Kidney epithelial cell (primary cell): ENCODE data around the gene FLNC. TPM values are rescaled to one million over a fixed set of nuclear protein-coding genes. Genes with fewer than 3 reads are reported as not detected.

Source experiments
- DNase-seq: peaks from one replicate; pipeline ENCODE4 v3.0.0-alpha.2; 2010; ENCODE audit warnings: low read depth
- H3K27me3 ChIP-seq: 2 replicates; pipeline ENCODE4 v1.6.0; 2011; ENCODE audit warnings: low read length; ENCODE audit not compliant: control insufficient read depth, insufficient read depth
- H3K36me3 ChIP-seq: 2 replicates; pipeline ENCODE4 v1.5.1; 2011; ENCODE audit warnings: low read length; ENCODE audit not compliant: control insufficient read depth, insufficient read depth
- H3K4me3 ChIP-seq: 2 replicates; pipeline ENCODE4 v1.5.1; 2011; ENCODE audit warnings: low read depth, mild to moderate bottlenecking, control low read depth, low read length
- total RNA-seq: library from RNA; depleted of rRNA; stranded (reverse); fragments of >200 nt; gene quantifications from 2 replicates; pipeline ENCODE4 v1.2.3, GENCODE V29; 2015
- TF ChIP-seq, protein P1 (sequence below): IDR thresholded peaks from 2 replicates; pipeline ENCODE4 v1.5.1; 2011; ENCODE audit warnings: mild to moderate bottlenecking, moderate library complexity, low read length, control low read depth, inconsistent platforms; ENCODE audit not compliant: insufficient read depth, poor library complexity, severe bottlenecking

Gene FLNC
- total RNA-seq, 1 donor from 2014 or later, result 243 TPM

DNA sequence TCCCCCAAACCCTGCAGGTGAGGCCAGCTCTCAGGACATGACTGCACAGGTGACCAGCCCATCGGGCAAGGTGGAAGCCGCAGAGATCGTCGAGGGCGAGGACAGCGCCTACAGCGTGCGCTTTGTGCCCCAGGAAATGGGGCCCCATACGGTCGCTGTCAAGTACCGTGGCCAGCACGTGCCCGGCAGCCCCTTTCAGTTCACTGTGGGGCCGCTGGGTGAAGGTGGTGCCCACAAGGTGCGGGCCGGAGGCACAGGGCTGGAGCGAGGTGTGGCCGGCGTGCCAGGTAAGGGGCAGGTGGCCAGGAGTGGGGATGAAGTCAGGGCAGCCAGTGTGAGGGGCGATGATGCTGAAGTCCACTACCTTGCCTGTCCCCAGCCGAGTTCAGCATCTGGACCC, 24.2 kb downstream of the FLNC start:
- TF ChIP-seq, protein P1, sequence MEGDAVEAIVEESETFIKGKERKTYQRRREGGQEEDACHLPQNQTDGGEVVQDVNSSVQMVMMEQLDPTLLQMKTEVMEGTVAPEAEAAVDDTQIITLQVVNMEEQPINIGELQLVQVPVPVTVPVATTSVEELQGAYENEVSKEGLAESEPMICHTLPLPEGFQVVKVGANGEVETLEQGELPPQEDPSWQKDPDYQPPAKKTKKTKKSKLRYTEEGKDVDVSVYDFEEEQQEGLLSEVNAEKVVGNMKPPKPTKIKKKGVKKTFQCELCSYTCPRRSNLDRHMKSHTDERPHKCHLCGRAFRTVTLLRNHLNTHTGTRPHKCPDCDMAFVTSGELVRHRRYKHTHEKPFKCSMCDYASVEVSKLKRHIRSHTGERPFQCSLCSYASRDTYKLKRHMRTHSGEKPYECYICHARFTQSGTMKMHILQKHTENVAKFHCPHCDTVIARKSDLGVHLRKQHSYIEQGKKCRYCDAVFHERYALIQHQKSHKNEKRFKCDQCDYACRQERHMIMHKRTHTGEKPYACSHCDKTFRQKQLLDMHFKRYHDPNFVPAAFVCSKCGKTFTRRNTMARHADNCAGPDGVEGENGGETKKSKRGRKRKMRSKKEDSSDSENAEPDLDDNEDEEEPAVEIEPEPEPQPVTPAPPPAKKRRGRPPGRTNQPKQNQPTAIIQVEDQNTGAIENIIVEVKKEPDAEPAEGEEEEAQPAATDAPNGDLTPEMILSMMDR, result no peak
- Histone ChIP-seq H3K4me3 (no peak overlapping the region), H3K36me3 (peaks cover 6% of the 10 kb centered on the region), H3K27me3 (no peaks in the 10 kb centered on the region)
- no peak for DNase-seq

DNA sequence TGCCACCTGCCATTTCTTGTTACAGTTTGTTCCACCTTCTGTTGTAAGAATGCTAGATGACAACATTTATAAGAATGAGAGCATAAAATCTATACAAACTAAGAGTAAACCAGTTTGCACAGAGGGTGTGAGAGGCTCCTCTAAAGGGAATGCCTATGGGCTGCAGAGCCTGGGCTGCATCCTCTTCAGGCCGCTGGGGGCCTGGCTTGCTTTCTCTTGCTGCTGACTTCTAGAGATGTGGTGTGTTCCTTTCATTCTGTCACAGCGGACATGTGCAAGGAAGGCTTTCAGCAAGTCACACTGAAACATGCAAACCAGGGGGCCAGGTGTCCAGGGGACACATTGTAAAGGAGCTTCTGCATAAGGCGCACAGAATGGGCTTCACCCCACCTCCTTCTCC, 25.4 kb downstream of the FLNC start:
- H3K27me3 ChIP-seq, result no peaks in the 10 kb centered on the region
- no peak overlapping the region for H3K4me3 ChIP-seq
- no peak for DNase-seq
- peaks cover 4% of the 10 kb centered on the region for H3K36me3 ChIP-seq
- TF ChIP-seq, protein P1, result no peak

DNA sequence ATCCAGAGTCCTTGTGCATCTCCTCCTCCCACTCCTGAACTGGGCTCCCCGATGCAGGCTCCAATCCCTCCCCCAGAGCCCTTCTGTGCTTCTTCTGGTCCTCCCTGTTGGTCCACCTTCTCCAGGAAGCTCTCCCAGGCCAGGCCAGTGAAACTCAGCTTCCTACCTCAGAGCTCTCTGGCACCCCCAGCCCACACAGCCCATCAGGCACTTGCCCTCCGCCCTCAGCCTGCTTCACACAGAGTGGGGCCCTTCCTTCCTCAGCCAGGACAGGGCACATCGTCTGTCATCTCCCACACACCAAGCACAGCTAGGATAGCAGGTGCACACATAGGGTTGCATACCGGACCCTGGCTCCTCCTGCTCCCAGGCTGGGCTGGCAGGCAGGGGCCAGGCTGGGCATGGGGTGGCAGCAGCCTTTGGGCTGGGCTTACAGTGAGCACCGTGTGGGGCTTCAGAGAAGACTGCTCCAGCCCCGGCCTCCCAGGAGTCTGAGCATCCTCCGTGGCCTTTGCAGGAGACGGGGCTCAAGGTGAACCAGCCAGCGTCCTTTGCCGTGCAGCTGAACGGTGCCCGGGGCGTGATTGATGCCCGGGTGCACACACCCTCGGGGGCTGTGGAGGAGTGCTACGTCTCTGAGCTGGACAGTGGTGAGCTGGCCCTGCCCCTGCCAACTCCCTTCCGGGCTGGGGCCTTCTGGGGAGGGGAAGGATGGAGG, 26.0 kb downstream of the FLNC start:
- TF ChIP-seq, protein P1, result no peak
- Histone ChIP-seq H3K36me3 (peaks cover 4% of the 10 kb centered on the region), H3K27me3 (no peaks in the 10 kb centered on the region), H3K4me3 (no peak overlapping the region)
- no peak for DNase-seq

DNA sequence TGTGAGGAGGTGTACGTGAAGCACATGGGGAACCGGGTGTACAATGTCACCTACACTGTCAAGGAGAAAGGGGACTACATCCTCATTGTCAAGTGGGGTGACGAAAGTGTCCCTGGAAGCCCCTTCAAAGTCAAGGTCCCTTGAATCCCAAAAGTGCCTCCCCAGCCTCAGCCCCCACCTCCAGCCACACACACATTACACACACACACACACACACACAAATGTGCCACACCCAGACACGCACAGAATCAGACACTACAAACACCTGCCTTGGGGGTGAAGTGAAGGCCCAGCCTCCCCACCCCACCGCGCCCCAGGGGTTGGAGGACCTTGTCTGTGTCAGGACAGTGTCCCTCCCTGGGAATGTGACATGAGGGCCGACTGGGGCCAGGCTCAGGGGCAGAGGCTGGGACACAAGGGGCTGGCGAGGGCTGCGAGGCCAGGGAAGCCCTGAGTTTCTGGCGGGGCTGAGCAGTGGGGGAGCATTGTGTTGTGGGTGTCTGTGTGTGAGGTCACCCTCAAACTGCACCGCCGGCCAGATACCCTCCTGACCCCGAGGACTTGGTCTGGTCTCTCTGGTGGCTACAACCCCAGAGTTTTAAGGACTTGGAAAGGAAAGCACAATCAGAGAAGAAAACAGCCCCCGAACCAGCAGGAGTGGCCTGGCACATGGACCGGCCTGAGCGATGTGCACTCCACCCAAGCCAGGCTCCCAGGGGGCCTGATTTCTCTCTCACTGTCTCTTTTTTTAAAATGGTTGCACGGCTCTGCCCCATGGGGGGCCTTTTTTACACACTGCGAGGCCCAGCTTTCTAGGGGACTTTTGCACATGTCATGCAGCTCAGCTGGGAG, 28.4 kb downstream of the FLNC start:
- DNase-seq, result no peak
- Histone ChIP-seq H3K36me3 (peaks cover 4% of the 10 kb centered on the region), H3K27me3 (no peaks in the 10 kb centered on the region), H3K4me3 (no peak overlapping the region)
- TF ChIP-seq, protein P1, result no peak

DNA sequence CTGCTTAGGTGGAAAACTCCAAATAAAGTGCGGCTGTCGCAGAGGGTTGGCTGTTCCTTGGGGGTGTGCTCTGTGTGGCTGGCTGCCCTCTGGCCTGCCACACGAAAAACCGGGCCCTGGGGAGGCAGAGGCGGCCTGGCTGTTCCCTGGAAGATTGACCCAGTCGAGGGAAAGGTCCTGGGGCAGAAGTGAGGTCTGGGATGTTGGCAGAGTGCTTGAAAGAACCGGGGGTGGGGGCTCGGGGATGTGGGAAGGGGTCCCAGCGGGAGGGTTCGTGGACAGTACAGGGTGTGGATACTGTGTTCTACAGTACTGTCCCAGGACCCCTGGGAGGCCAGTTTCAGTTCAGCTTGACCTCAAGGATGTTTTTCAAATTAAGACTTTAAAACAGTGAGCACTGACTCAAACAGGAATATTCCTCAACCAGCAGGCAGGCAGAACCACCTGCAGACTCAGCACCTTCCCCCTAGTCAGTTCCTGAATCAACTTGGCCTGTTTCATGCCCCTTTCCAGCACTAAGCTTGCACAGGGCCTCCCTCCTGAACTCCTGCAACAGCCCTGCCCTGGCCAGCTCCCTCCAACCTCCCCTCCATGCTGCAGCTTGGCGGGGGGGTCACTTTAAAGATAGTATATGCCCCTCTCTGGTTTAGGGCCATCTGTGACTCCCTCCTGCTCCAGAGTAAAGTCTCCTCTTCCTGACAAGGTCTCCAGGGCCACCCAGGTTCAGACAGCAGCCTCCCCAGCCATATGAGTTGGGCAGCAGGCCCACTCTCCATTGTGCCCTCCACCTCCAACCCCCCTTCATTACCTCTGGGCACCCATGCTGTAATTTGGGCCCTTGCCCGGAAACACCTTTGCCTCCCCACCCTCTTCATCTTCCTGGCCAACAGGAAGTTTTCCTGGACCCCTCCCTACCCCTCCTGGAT, 29.3 kb downstream of the FLNC start:
- H3K36me3 ChIP-seq, result no peaks in the 10 kb centered on the region
- no peak overlapping the region for H3K4me3 ChIP-seq
- DNase-seq, result no peak
- H3K27me3 ChIP-seq, result no peaks in the 10 kb centered on the region
- TF ChIP-seq, protein P1, result no peak
